Skeletal muscle cell (primary cell): Measurements from ENCODE around the gene OTOA.
"Not testable (repeated sequence)": the region's sequence is repeated elsewhere in the genome, so short reads cannot be mapped to it uniquely, and the experiment has no call there.

ENCODE experiments used
- DNase-seq: peaks from one replicate; pipeline ENCODE4 v3.0.0-alpha.2; 2010; ENCODE audit warnings: low read depth
- H3K4me3 ChIP-seq: 2 replicates; pipeline ENCODE4 v1.5.1; 2011; ENCODE audit warnings: low read depth, mild to moderate bottlenecking, control low read depth, low read length, moderate library complexity

OTOA gene

DNA sequence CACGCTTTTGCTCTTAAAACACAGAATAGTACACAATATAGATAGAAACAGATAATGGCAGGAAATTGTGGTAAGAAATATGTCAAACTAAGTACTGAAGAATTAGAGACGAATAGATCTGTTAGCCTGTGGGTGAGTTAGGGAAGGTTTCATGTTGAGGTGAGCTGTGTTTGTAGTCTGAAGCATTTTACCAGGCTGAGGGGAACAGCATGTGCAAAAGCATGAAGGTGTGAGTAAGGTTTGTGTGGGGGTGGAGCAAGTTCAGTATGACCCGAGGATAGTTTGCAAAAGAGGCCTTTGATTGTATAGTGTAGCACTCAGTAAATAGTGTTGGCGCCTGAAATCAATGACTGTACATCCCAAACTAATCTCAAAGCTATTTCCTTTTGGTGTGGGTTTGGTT is 25.2 kb upstream of the OTOA start:
- no peak overlapping the region for H3K4me3 ChIP-seq
- peak; percentile 39 for DNase-seq

- DNase-seq, result no peak
- no peak overlapping the region for H3K4me3 ChIP-seq
These were observed 24.3 kb upstream of the OTOA start for GRCh38 chr16:21639493-21639892.

DNA sequence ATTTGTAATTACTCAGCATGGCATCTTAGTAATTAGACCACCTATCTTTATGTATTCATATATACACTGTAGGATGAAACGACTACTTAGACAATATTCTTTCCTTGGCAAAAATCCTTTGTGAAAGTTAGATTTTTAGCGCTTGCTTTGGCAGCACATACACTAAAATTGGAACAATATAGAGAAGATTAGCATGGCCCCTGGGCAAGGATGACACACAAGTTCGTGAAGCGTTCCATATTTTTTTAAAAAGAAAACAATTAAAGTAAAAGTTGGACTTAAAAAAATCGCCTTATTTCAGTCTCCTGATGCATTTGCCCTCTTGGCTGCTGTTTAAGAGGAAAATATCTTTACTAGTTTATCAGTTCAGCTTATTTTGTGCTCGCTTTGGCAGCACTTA is 21.9 kb upstream of the OTOA start:
- no peak for DNase-seq
- no peak overlapping the region for H3K4me3 ChIP-seq

DNA sequence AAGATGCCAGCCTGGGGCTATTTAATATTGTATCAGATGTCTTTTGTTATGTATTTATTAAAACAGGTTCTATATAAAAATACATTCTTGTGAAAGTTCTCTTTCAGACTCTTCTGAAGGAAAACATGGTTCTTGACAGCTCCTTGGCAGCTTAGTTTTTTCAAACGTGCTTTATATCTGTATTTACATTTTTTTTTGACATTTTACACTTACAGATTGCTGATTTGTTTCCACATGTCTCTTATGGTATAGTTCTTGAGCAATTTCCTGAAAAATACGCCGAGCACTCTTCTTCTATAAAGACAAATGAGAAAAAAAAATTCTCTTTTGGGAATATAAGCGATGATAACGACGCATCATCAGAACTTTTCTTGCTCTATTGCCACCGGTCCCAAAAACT is 20.9 kb upstream of the OTOA start:
- no peak overlapping the region for H3K4me3 ChIP-seq
- DNase-seq, result no peak

DNA sequence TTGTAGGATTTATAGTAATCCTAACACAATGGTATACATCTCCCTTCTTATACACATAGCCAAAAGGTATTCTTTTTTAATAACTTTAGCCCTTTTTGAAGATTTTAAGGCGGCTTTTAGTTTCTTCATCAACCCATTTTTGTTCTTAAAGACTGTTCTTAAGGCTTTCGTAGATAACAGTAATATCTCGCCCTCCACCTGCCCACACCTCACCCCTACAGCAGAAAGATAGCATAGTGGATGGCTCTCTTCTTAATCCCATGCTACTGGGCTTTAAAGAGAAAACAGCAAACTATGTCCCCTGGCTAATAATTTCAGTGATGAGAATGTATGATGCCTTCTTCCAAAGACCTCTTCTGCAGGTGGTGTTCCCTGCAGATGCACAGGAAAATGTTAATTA is 20.0 kb upstream of the OTOA start:
- H3K4me3 ChIP-seq, result no peak overlapping the region

DNA sequence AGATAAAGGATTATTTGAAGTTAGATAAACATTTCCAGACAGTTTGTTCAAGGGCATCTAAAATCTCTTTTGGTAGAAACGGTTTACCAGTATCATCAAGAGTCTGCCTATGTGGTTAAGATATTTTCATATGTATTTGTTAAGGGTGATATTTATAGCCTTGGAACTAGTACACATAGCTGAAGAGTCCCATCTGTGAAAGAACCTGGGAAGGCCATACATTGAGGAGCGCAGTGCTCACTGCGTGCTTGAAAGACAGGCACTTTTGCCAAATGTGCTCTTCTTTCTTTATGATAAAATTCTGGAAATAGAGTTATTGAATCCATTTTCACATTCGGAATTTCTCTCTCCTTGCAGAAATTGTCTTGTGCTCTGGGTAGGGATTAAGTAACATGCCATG is 19.1 kb upstream of the OTOA start:
- DNase-seq, result no peak
- H3K4me3 ChIP-seq, result no peak overlapping the region

More for the DNA sequence above, 20.0 kb upstream of the OTOA start:
- DNase-seq, result no peak

GRCh38 chr16:21645261-21645721 is 18.5 kb upstream of the OTOA start:
- DNase-seq, result no peak
- H3K4me3 ChIP-seq, result no peak overlapping the region

DNA sequence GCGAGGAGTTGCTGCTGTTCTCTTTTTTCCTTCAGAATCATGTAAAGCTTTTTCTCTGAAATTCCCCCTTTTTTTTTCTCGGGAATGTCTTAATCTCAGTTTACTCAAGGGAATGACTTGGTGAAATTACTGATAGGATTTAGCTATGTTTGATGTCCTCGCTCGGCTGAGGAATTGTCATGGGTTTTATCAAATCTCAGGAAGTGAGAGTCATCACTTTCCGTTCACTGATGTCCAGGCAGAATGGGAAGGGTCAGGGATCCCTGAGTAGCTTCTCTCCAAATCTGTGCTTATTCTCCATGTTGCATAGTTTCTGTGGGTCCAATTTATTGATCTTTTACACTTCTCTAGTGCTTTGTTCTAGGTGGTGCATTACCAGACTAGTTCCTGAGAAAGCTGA is 17.7 kb upstream of the OTOA start:
- DNase-seq, result no peak
- H3K4me3 ChIP-seq, result no peak overlapping the region

- H3K4me3 ChIP-seq, result no peak overlapping the region
- no peak for DNase-seq
These were observed 16.8 kb upstream of the OTOA start for GRCh38 chr16:21646721-21647561.

GRCh38 chr16:21647562-21648164 is 16.1 kb upstream of the OTOA start:
- no peak for DNase-seq
- no peak overlapping the region for H3K4me3 ChIP-seq

DNA sequence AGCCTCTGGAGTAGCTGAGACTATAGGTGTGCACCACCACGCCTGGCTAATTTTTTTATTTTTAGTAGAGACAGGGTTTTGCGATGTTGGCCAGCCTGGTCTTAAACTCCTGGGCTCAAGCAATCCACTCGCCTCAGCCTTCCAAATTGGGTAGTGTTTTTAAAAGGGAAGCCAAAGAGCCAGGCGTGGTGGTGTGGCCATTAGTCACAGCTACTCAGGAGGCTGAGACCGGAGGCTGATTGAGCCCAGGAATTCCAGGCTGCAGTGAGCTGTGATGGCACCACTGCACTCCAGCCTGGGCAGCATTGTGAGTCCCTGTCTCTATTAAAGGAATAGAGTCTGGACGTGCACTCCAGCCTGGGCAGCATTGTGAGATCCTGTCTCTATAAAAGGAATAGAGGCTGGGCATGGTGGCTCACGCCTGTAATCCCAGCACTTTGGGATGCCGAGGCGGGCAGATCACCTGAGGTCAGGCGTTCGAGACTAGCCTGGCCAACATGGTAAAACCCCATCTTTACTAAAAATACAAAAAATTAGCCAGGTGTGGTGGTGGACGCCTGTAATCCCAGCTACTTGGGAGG is 13.9 kb upstream of the OTOA start:
- not testable (repeated sequence) for DNase-seq

GRCh38 chr16:21650521-21650920 is 13.2 kb upstream of the OTOA start:
- DNase-seq, result no peak
- H3K4me3 ChIP-seq, result no peak overlapping the region

More for the DNA sequence above, 13.9 kb upstream of the OTOA start:
- H3K4me3 ChIP-seq, result not testable (repeated sequence)

GRCh38 chr16:21651515-21651914 is 12.3 kb upstream of the OTOA start:
- no peak for DNase-seq
- H3K4me3 ChIP-seq, result no peak overlapping the region

DNA sequence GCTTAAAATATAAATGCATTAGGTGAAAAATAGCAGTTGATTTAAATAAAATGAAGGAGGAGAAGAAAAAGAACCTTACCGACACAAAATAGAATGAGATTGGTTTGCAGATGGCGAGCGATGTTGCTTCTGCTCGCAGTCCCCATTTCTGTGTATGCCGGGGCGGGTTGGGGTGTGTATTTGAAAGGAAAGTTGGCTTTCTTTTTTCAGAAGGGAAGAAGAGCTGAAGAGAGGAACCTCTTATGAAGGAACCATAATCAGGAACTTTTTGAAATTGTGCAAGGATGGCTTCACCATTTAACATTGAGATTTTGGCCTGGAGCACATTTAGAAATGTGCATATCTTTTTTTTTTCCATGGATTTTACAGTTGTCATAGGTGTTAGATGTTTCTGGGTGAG is 11.3 kb upstream of the OTOA start, which contains the start of gene IGSF6:
Gene IGSF6, minus strand, starts transcription at position 156 of the 400 bp plus-strand sequence. Its CDS starts 10 bp downstream, at position 146.
- no peak within 1 kb of the TSS for H3K4me3 ChIP-seq
- no peak for DNase-seq

DNA sequence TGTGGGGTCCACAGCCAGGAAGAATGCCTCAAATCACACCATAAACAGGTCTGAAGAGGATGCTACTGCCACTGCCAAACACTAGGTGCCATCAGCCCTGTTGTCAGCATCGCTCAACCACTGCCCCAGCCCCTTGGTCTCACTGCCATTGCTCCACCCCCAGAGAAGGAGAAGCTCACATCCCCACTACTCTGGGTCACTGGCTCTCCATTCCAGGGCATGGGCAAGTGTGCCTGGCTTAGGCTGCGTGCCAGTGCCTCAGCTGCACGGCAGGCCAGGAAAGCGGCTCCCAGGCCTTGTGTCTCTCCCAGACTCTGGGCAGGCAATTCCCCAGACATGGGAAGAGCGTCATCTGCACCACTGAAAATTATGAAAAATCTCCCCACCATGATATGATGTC is 10.2 kb upstream of the OTOA start:
- no peak for DNase-seq

DNA sequence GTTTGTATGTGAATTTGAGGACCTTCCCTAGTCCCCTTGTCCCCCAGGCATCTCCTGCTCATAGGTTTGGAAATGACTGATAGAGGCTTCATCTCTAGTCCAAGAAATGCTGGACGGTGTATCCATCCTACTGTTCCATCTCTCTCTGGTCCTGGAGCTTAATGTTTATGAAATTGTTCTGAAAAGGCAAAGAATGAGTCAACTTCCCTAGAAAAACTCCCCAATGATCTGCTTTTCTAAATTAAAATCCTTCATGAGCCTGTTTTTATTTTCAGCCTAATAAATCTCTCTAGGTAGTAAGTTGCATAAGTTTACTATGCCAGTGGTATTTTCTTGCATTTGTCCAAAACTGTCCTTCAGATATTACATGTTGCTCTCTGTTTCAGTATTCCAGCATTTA is 9.3 kb upstream of the OTOA start:
- DNase-seq, result no peak
- no peak overlapping the region for H3K4me3 ChIP-seq

More for the DNA sequence above, 10.2 kb upstream of the OTOA start:
- H3K4me3 ChIP-seq, result no peak overlapping the region

DNA sequence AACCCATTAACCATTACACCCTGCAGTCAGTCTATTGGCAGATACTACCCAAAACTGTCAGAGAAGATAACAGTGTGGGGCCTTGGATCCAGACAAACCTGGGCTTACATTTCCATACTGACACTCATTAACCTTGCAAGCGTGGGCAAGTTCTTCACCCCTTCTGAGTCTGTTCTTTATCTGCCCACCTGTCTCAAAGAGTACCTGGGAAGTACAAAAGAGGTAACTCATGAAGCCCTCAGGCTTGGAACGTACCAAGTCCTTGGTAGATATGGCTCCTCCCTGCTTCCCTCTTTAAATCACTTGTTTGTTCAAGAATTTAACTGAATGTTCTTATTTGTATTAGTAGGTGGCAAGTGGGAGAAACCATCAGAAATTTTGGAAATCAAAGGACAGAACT is 8.9 kb upstream of the OTOA start:
- DNase-seq, result no peak
- no peak overlapping the region for H3K4me3 ChIP-seq

GRCh38 chr16:21656795-21657768 is 6.7 kb upstream of the OTOA start:
- peak; percentile 20 for DNase-seq
- H3K4me3 ChIP-seq, result no peak overlapping the region

- no peak for DNase-seq
- H3K4me3 ChIP-seq, result no peak overlapping the region
These were observed 4.6 kb upstream of the OTOA start for GRCh38 chr16:21659124-21659523.
